Neural progenitor cell (in vitro differentiated cells): ENCODE measurements around the gene NKAIN4. TPM values are rescaled to one million over a fixed set of nuclear protein-coding genes. Genes with fewer than 3 reads are reported as not detected.

ENCODE experiments used
- DNase-seq: peaks from one replicate; pipeline ENCODE4 v3.0.0-alpha.2; 2016; ENCODE audit warnings: low spot score
- H2AFZ ChIP-seq: fragments of 200-600 bp; sonication (generic); replicated peaks from 2 replicates; pipeline ENCODE4 v1.6.1; 2016; ENCODE audit warnings: antibody characterized with exemption
- H3F3A ChIP-seq: fragments of 200-600 bp; sonication (generic); 2 replicates; pipeline ENCODE4 v1.6.1; 2016; ENCODE audit warnings: antibody characterized with exemption, low read depth
- H3K27ac ChIP-seq: fragments of 200-600 bp; sonication (generic); 2 replicates; pipeline ENCODE4 v1.5.1; 2016; ENCODE audit warnings: mild to moderate bottlenecking
- H3K27me3 ChIP-seq: fragments of 200-600 bp; sonication (generic); 2 replicates; pipeline ENCODE4 v1.6.1; 2016; ENCODE audit warnings: mild to moderate bottlenecking, moderate library complexity
- H3K36me3 ChIP-seq: fragments of 200-600 bp; sonication (generic); 2 replicates; pipeline ENCODE4 v1.5.1; 2016
- H3K4me1 ChIP-seq: fragments of 200-600 bp; sonication (generic); 2 replicates; pipeline ENCODE4 v1.6.1; 2016; ENCODE audit warnings: mixed run types
- H3K4me2 ChIP-seq: fragments of 200-600 bp; sonication (generic); 2 replicates; pipeline ENCODE4 v1.6.1; 2016
- H3K4me3 ChIP-seq: fragments of 200-600 bp; sonication (generic); 2 replicates; pipeline ENCODE4 v1.5.1; 2016
- H3K79me2 ChIP-seq: fragments of 200-600 bp; sonication (generic); 2 replicates; pipeline ENCODE4 v1.6.1; 2016; ENCODE audit warnings: low read depth
- H3K9ac ChIP-seq: fragments of 200-600 bp; sonication (generic); 2 replicates; pipeline ENCODE4 v1.6.1; 2016
- H3K9me3 ChIP-seq: fragments of 200-600 bp; sonication (generic); 2 replicates; pipeline ENCODE4 v1.5.1; 2016; ENCODE audit warnings: low read depth
- H4K20me1 ChIP-seq: fragments of 200-600 bp; sonication (generic); 2 replicates; pipeline ENCODE4 v1.6.1; 2016; ENCODE audit warnings: low read depth
- H3K27ac Mint-ChIP-seq: 3 replicates; pipeline ENCODE4 v1.8.0; 2021; ENCODE audit warnings: mixed read lengths
- H3K27me3 Mint-ChIP-seq: 2 replicates; pipeline ENCODE4 v1.8.0; 2022; ENCODE audit warnings: low read depth, mild to moderate bottlenecking, inconsistent platforms, moderate library complexity, mixed read lengths; ENCODE audit not compliant: insufficient read depth
- H3K36me3 Mint-ChIP-seq: 3 replicates; pipeline ENCODE4 v1.8.0; 2021; ENCODE audit warnings: mixed read lengths
- H3K4me1 Mint-ChIP-seq: 3 replicates; pipeline ENCODE4 v1.8.0; 2021; ENCODE audit warnings: mixed read lengths
- H3K4me3 Mint-ChIP-seq: 3 replicates; pipeline ENCODE4 v1.8.0; 2021; ENCODE audit warnings: mild to moderate bottlenecking, moderate library complexity, mixed read lengths
- H3K9me3 Mint-ChIP-seq: 3 replicates; pipeline ENCODE4 v1.8.0; 2020; ENCODE audit warnings: mixed read lengths
- CTCF ChIP-seq: fragments of 200-600 bp; sonication (generic); IDR thresholded peaks from 2 replicates; pipeline ENCODE4 v1.5.1; 2017; ENCODE audit warnings: antibody characterized with exemption, mild to moderate bottlenecking
- EZH2 ChIP-seq: fragments of 200-600 bp; sonication (generic); IDR thresholded peaks from 2 replicates; pipeline ENCODE4 v1.6.1; 2017; ENCODE audit warnings: antibody characterized with exemption, mild to moderate bottlenecking, moderate library complexity
- EZH2phosphoT487 ChIP-seq: fragments of 200-600 bp; sonication (generic); IDR thresholded peaks from 2 replicates; pipeline ENCODE4 v1.6.1; 2017; ENCODE audit warnings: antibody characterized with exemption
- total RNA-seq: library from RNA; depleted of rRNA; stranded (reverse); fragments of >200 nt; gene quantifications from 2 replicates; pipeline ENCODE4 v1.2.3, GENCODE V29; 2015; ENCODE audit warnings: low replicate concordance

Gene NKAIN4
- total RNA-seq, 1 donor from 2014 or later: 9.7 TPM

DNA sequence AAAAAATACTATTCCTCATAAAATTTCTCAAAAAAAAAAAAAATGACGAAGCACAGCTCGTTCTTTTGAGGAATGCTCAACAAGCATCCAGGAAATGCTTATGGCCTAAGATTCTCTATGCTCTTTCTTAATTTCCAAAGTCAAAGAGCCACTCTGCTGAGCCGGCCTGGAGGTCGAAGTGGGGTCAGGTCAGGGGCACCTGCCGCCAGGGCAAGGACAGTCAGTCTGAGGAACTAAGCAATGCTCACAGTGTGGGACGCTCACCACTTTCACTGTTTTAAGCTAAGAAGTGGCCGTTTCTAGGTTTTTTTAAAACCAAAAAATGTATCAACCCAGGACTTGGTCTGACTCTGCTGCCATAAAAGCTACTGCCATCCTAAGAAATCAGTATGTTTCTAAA, 55.7 kb downstream of the NKAIN4 start:
- Histone ChIP-seq H4K20me1 (peaks cover 95% of the 10 kb centered on the region), H3K9me3 (no peaks in the 10 kb centered on the region), H3K4me2 (no peak overlapping the region), H3K36me3 (no peaks in the 10 kb centered on the region), H2AFZ (no peak overlapping the region), H3K79me2 (peaks cover 82% of the 10 kb centered on the region), H3K27ac (no peak overlapping the region), H3F3A (no peaks in the 10 kb centered on the region), H3K4me1 (no peaks in the 10 kb centered on the region), H3K27me3 (no peaks in the 10 kb centered on the region), H3K4me3 (no peak overlapping the region), H3K9ac (no peak overlapping the region)
- no peak for TF ChIP-seq EZH2
- no peak for TF ChIP-seq EZH2phosphoT487
- no peak overlapping the region for H3K4me3 Mint-ChIP-seq
- H3K4me1 Mint-ChIP-seq: peaks cover 5% of the 10 kb centered on the region
- peaks cover 7% of the 10 kb centered on the region for H3K27me3 Mint-ChIP-seq
- no peak overlapping the region for H3K27ac Mint-ChIP-seq
- H3K36me3 Mint-ChIP-seq: peaks cover 31% of the 10 kb centered on the region
- no peak for DNase-seq
- no peaks in the 10 kb centered on the region for H3K9me3 Mint-ChIP-seq

DNA sequence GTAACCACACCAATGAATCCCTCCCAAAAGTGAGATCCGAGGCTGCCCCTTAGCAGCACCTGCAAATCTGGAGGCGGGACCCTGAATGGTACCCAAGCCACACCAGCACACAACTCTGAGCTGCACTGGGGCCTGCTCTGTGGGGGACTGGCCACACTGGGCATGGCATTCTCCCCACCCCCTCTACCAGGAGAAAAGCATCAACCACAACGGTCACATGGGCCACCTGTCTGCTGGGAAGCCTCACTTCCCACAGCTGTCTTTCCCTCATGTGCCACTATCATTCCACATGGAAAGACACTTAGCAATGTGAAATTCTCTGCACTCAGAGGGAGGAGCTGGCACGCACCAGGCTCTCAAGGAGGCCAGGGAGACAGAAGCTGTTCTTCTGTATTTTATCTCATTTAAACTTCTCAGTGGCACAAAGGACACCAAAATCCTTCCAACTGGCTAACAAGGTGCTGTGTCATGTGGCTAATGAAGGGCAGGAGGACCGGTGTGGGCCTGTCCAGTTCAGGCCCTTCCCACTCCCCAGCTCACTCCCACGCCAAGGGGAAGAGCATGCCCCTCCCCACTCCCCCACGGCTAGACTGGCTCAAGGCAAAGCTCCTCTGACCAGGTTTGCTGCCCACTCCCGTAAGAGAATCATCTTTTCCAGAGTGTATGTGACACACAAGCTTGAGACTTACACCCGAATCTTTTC, 57.3 kb downstream of the NKAIN4 start:
- H3K27me3 ChIP-seq: no peaks in the 10 kb centered on the region
- H3K4me3 ChIP-seq: no peak overlapping the region
- no peak overlapping the region for H3K9ac ChIP-seq
- H3F3A ChIP-seq: no peaks in the 10 kb centered on the region
- H3K36me3 Mint-ChIP-seq: peaks cover 28% of the 10 kb centered on the region
- no peak overlapping the region for H2AFZ ChIP-seq
- peaks cover 5% of the 10 kb centered on the region for H3K4me1 Mint-ChIP-seq
- no peak overlapping the region for H3K27ac Mint-ChIP-seq
- TF ChIP-seq CTCF (no peak), EZH2 (no peak)
- H3K27me3 Mint-ChIP-seq: peaks cover 7% of the 10 kb centered on the region
- H3K79me2 ChIP-seq: peaks cover 65% of the 10 kb centered on the region
- no peak overlapping the region for H3K4me3 Mint-ChIP-seq
- no peak overlapping the region for H3K27ac ChIP-seq
- no peak for DNase-seq
- H3K4me2 ChIP-seq: no peak overlapping the region
- no peaks in the 10 kb centered on the region for H3K36me3 ChIP-seq
- no peaks in the 10 kb centered on the region for H3K4me1 ChIP-seq
- no peaks in the 10 kb centered on the region for H3K9me3 Mint-ChIP-seq
- peaks cover 81% of the 10 kb centered on the region for H4K20me1 ChIP-seq
- H3K9me3 ChIP-seq: no peaks in the 10 kb centered on the region

GRCh38 chr20:63194797-63195173, 59.5 kb downstream of the NKAIN4 start:
- Histone ChIP-seq H3F3A (no peaks in the 10 kb centered on the region), H3K4me3 (no peak overlapping the region), H4K20me1 (peaks cover 60% of the 10 kb centered on the region), H3K4me2 (no peak overlapping the region), H3K9me3 (no peaks in the 10 kb centered on the region), H2AFZ (no peak overlapping the region), H3K9ac (no peak overlapping the region), H3K36me3 (no peaks in the 10 kb centered on the region), H3K79me2 (peaks cover 44% of the 10 kb centered on the region), H3K27ac (no peak overlapping the region), H3K27me3 (no peaks in the 10 kb centered on the region), H3K4me1 (no peaks in the 10 kb centered on the region)
- Mint-ChIP-seq H3K27ac (no peak overlapping the region), H3K36me3 (peaks cover 20% of the 10 kb centered on the region), H3K27me3 (peaks cover 9% of the 10 kb centered on the region), H3K4me3 (no peak overlapping the region), H3K4me1 (peaks cover 5% of the 10 kb centered on the region), H3K9me3 (no peaks in the 10 kb centered on the region)
- no peak for DNase-seq
- TF ChIP-seq EZH2phosphoT487: no peak
- no peak for TF ChIP-seq EZH2
- TF ChIP-seq CTCF: no peak

GRCh38 chr20:63194007-63194796, 60.1 kb downstream of the NKAIN4 start:
- Mint-ChIP-seq H3K27me3 (peaks cover 12% of the 10 kb centered on the region), H3K4me3 (no peak overlapping the region), H3K4me1 (peaks cover 6% of the 10 kb centered on the region), H3K27ac (no peak overlapping the region), H3K9me3 (no peaks in the 10 kb centered on the region), H3K36me3 (peaks cover 17% of the 10 kb centered on the region)
- no peaks in the 10 kb centered on the region for H3K36me3 ChIP-seq
- H4K20me1 ChIP-seq: peaks cover 54% of the 10 kb centered on the region
- H3K79me2 ChIP-seq: peaks cover 38% of the 10 kb centered on the region
- DNase-seq: no peak
- H3K27me3 ChIP-seq: no peaks in the 10 kb centered on the region
- no peak overlapping the region for H3K27ac ChIP-seq
- H3K4me1 ChIP-seq: no peaks in the 10 kb centered on the region
- no peak overlapping the region for H3K4me3 ChIP-seq
- no peaks in the 10 kb centered on the region for H3F3A ChIP-seq
- no peaks in the 10 kb centered on the region for H3K9me3 ChIP-seq
- no peak overlapping the region for H3K9ac ChIP-seq
- H3K4me2 ChIP-seq: no peak overlapping the region
- no peak overlapping the region for H2AFZ ChIP-seq
- TF ChIP-seq EZH2phosphoT487 (no peak), EZH2 (no peak), CTCF (no peak)
